Stomach smooth muscle (tissue), 2 donors: Measurements from ENCODE around the gene R3HCC1L.
"Not testable (repeated sequence)": the region's sequence is repeated elsewhere in the genome, so short reads cannot be mapped to it uniquely, and the experiment has no call there.

Source experiments
- H3K27ac ChIP-seq: one replicate; pipeline ENCODE4 v1.7.0; 2013; ENCODE audit warnings: mild to moderate bottlenecking, low read length, inconsistent platforms
- H3K27me3 ChIP-seq, 2 donors: one replicate each; pipeline ENCODE4 v1.7.0; 2013; ENCODE audit warnings: low read length in 2 of 2; ENCODE audit not compliant: insufficient read depth in 2 of 2, control insufficient read depth in 1 of 2
- H3K36me3 ChIP-seq, 2 donors: one replicate each; pipeline ENCODE4 v1.7.0; 2013; ENCODE audit warnings: low read length in 2 of 2; ENCODE audit not compliant: control insufficient read depth in 2 of 2, insufficient read depth in 2 of 2
- H3K4me1 ChIP-seq: one replicate; pipeline ENCODE4 v1.7.0; 2013; ENCODE audit warnings: low read length; ENCODE audit not compliant: control insufficient read depth, insufficient read depth
- H3K4me3 ChIP-seq, 2 donors: one replicate each; pipeline ENCODE4 v1.7.0; 2013; ENCODE audit warnings: low read length in 2 of 2
- H3K9ac ChIP-seq, 2 donors: one replicate each; pipeline ENCODE4 v1.7.0; 2013; ENCODE audit warnings: low read length in 2 of 2, mild to moderate bottlenecking in 1 of 2
- H3K9me3 ChIP-seq, 2 donors: one replicate each; pipeline ENCODE4 v1.7.0; 2013; ENCODE audit warnings: low read length in 2 of 2; ENCODE audit not compliant: control insufficient read depth in 2 of 2
- donor health status: healthy.
- donor health status: Pancreatic carcinoma.

Gene R3HCC1L

GRCh38 chr10:98131619-98132018, 2.8 kb upstream of the R3HCC1L start:
- H3K9me3 ChIP-seq: no peaks in the 10 kb centered on the region
- H3K4me3 ChIP-seq: no peak overlapping the region
- H3K4me1 ChIP-seq: no peaks in the 10 kb centered on the region
- H3K27me3 ChIP-seq: peaks cover 0 to 6% of the 10 kb centered on the region in 2 donors
- H3K9ac ChIP-seq: no peak overlapping the region
- no peak overlapping the region for H3K27ac ChIP-seq
- no peaks in the 10 kb centered on the region for H3K36me3 ChIP-seq

- not testable (repeated sequence) for H3K4me1 ChIP-seq, H3K27ac ChIP-seq, H3K27me3 ChIP-seq, H3K4me3 ChIP-seq, H3K36me3 ChIP-seq, H3K9ac ChIP-seq, H3K9me3 ChIP-seq
These were observed 1.2 kb upstream of the R3HCC1L start for GRCh38 chr10:98133075-98133752.

DNA sequence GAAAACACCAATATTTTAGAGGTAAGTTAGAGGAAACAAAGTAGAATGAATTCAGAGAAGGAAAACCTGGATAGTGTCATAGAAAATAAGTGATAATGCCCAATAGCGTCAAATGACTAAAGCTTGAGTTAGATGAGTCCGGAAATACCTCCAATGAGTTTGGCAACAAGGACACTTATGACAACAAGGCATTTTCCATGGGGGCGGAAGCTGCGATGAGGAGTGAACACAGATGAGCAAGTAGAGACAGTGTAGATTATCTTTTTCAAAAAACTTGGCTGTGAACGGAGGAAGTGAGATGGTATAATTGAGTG, 383 bp upstream of the R3HCC1L start:
- Histone ChIP-seq H3K4me1 (no peaks in the 10 kb centered on the region), H3K27ac (peak overlapping the region; percentile 64), H3K27me3 (no peaks in the 10 kb centered on the region), H3K4me3 (peak overlapping the region; percentile 94 to 95), H3K36me3 (no peaks in the 10 kb centered on the region), H3K9ac (peak overlapping the region; percentile 95 to 98), H3K9me3 (no peaks in the 10 kb centered on the region)

DNA sequence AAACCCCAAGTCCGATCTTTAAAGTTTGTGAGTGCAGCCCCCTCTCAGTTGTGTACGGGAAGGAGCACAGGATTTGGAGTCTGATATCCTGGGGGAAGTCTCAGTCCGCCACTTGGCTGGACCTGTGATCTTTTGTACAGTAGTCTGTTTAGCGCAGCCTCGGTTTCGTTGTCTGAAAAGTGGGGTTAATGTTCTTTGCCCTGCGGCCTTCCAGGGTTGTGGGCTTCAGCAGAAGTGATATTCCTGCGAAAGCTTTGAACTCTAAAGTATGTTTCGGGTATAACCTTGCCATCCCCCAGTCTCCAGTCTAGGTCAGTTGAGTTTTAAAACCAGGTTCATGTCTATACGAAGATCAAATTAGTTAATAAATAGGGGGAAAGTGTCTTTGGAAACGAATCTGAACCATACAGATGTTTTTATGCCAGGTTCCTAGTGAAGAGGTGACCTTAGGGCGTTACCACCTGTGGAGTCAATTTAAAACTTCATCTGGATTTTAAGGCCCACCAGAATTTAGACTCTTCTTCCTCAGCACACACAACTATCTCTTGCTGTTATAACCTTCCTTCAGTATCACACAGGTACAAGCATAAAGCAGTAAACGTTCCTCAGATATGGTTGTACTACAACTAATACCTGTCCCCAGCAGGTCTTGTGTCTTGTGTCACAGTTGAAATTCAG, 904 bp downstream of the R3HCC1L start:
- Histone ChIP-seq H3K27ac (no peak overlapping the region), H3K4me3 (peak overlapping the region; percentile 94 to 95), H3K9ac (peak overlapping the region; percentile 95 to 98), H3K9me3 (no peaks in the 10 kb centered on the region), H3K36me3 (no peaks in the 10 kb centered on the region), H3K4me1 (no peaks in the 10 kb centered on the region), H3K27me3 (no peaks in the 10 kb centered on the region)

- H3K27ac ChIP-seq, H3K9ac ChIP-seq, H3K9me3 ChIP-seq, H3K27me3 ChIP-seq, H3K36me3 ChIP-seq, H3K4me3 ChIP-seq, H3K4me1 ChIP-seq: not testable (repeated sequence)
These were observed 2.3 kb downstream of the R3HCC1L start for GRCh38 chr10:98136775-98137174.

DNA sequence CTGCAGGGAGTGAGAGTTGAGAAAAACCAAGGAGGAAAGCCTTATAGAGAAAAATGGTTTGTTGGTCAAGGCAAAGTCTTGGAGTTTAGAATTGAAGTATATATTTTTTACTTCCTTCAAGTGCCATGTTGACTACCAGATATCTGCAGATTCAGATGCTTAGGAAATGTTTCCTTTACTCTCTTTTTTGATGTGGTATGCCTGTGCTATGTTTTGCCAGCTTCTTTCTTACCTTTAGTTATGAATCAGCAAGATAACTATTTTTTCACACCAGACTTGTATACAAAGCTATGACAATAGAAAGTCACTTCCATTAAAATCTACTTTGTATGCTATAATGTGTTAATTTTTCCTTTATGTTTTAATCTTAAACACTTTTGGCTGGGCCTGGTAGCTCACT, 3.6 kb downstream of the R3HCC1L start:
- no peaks in the 10 kb centered on the region for H3K9me3 ChIP-seq
- no peaks in the 10 kb centered on the region for H3K27me3 ChIP-seq
- no peaks in the 10 kb centered on the region for H3K4me1 ChIP-seq
- no peak overlapping the region for H3K27ac ChIP-seq
- H3K9ac ChIP-seq: no peak overlapping the region
- no peaks in the 10 kb centered on the region for H3K36me3 ChIP-seq
- H3K4me3 ChIP-seq: no peak overlapping the region

DNA sequence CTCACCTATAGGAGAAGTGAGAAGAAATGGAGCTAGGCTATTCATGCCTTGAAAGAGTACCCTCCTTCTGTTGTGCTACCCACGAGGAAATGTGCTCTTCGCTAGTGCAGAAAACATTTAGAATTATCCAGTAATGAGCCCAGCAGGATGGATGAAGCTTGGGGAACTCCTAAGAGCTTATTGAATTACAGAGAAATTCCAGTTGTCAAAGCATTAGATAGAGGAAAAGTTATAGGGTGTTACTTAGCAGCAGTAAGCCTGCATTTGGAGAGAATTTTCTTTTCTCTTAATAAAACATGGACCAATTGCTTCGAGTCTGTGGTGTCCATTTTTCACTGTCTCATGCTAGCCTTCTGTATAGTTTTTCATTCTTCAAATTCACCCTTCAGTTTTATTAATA, 5.0 kb downstream of the R3HCC1L start:
- Histone ChIP-seq H3K4me3 (no peak overlapping the region), H3K9me3 (no peaks in the 10 kb centered on the region), H3K4me1 (no peaks in the 10 kb centered on the region), H3K36me3 (no peaks in the 10 kb centered on the region), H3K27ac (no peak overlapping the region), H3K27me3 (no peaks in the 10 kb centered on the region), H3K9ac (peak overlapping the region in 1 of 2 donors; percentile 22)

GRCh38 chr10:98141484-98142073, 7.1 kb downstream of the R3HCC1L start:
- Histone ChIP-seq H3K9me3 (no peaks in the 10 kb centered on the region), H3K27me3 (no peaks in the 10 kb centered on the region), H3K4me3 (no peak overlapping the region), H3K4me1 (no peaks in the 10 kb centered on the region), H3K27ac (no peak overlapping the region), H3K36me3 (no peaks in the 10 kb centered on the region), H3K9ac (no peak overlapping the region)

GRCh38 chr10:98144985-98145384, 10.5 kb downstream of the R3HCC1L start:
- Histone ChIP-seq H3K9me3 (no peaks in the 10 kb centered on the region), H3K27me3 (no peaks in the 10 kb centered on the region), H3K27ac (no peak overlapping the region), H3K9ac (no peak overlapping the region), H3K4me3 (no peak overlapping the region), H3K4me1 (no peaks in the 10 kb centered on the region), H3K36me3 (no peaks in the 10 kb centered on the region)

GRCh38 chr10:98149858-98150257, 15.4 kb downstream of the R3HCC1L start:
- Histone ChIP-seq H3K4me3 (no peak overlapping the region), H3K27me3 (no peaks in the 10 kb centered on the region), H3K27ac (no peak overlapping the region), H3K9ac (no peak overlapping the region), H3K4me1 (no peaks in the 10 kb centered on the region), H3K36me3 (no peaks in the 10 kb centered on the region), H3K9me3 (no peaks in the 10 kb centered on the region)

DNA sequence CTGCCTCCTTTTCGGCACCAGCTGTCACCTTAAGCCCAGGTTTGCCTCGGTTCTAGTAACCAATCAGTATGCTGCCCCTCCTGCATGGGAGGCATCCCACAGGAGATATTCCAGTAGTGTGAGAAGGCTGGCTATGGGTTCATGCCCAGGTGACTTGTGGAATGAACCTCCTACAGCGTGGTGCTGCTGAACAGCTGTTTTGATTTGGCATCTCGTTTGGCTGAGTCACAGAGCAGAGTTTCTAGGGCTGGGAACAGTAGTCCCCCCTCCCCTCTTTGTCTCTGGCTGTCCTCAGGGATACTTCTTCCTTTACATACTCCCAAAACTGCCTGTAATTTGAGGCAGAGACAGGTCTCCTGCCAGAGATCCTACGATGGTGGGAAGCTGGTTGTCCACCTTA, 16.1 kb downstream of the R3HCC1L start:
- H3K27ac ChIP-seq: no peak overlapping the region
- H3K4me1 ChIP-seq: no peaks in the 10 kb centered on the region
- H3K9ac ChIP-seq: no peak overlapping the region
- H3K9me3 ChIP-seq: no peaks in the 10 kb centered on the region
- H3K36me3 ChIP-seq: no peaks in the 10 kb centered on the region
- no peak overlapping the region for H3K4me3 ChIP-seq
- no peaks in the 10 kb centered on the region for H3K27me3 ChIP-seq
